Type B pancreatic cell (in vitro differentiated cells): ENCODE measurements around the gene SCGB1D1. TPM values are rescaled to one million over a fixed set of nuclear protein-coding genes. Genes with fewer than 3 reads are reported as not detected.

Experiments
- DNase-seq: peaks from one replicate; pipeline ENCODE4 v3.0.0; 2021; ENCODE audit warnings: mixed read lengths; ENCODE audit not compliant: unreplicated experiment; ENCODE audit errors: extremely low spot score
- H3K27ac Mint-ChIP-seq: 2 replicates; pipeline ENCODE4 v1.8.0; 2021; ENCODE audit warnings: mild to moderate bottlenecking, mixed read lengths
- H3K27me3 Mint-ChIP-seq: 2 replicates; pipeline ENCODE4 v1.8.0; 2021; ENCODE audit warnings: mixed read lengths
- H3K36me3 Mint-ChIP-seq: 2 replicates; pipeline ENCODE4 v1.8.0; 2021; ENCODE audit warnings: mixed read lengths
- H3K4me1 Mint-ChIP-seq: one replicate; pipeline ENCODE4 v1.8.0; 2021; ENCODE audit warnings: mixed read lengths; ENCODE audit not compliant: unreplicated experiment
- H3K4me3 Mint-ChIP-seq: 2 replicates; pipeline ENCODE4 v1.8.0; 2021; ENCODE audit warnings: mild to moderate bottlenecking, mixed read lengths
- H3K9me3 Mint-ChIP-seq: 2 replicates; pipeline ENCODE4 v1.8.0; 2021; ENCODE audit warnings: mixed read lengths
- total RNA-seq: library from RNA; stranded (reverse); gene quantifications from 2 replicates; pipeline ENCODE4 v1.2.1, GENCODE V29; 2021; ENCODE audit warnings: low replicate concordance
- TF ChIP-seq, protein P1 (sequence below): fragments of 200-600 bp; sonication (generic); conservative IDR thresholded peaks from 2 replicates; pipeline ENCODE4 v1.5.0; 2021; ENCODE audit warnings: antibody characterized with exemption, mild to moderate bottlenecking

Gene SCGB1D1
- total RNA-seq, 1 donor from 2014 or later: not detected

DNA sequence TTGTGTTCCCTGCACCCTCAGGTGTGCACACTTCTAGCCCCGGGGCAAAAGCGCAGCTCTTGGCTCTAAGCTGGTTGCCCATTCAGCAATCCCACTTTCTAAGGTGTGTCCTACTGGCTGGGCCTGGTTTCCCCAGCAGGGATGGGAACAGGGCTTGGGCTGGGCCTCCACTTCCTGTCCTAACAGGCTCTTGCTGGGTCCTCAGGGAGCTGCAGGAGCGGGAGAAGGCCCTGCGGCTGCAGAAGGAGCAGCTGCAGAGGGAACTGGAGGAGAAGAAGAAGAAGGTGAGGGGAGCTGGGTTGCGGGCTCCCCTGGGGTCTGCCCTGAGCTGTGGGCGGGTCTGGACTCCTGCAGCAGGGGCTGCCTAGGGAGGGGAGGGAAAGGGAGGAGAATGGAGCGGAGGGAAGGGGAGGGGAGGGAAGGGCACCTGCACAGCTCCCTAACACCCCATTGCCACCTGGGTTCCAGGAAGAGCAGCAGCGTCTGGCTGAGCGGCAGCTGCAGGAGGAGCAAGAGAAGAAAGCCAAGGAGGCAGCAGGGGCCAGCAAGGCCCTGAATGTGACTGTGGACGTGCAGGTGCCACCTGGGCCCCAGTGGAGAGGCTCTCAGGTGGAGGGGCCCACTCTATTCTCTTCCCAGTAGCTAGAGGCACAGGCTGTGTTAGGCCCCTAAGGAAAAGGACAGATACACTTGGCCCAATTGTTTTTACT is 41.6 kb upstream of the SCGB1D1 start:
- H3K27me3 Mint-ChIP-seq: no peaks in the 10 kb centered on the region
- H3K4me1 Mint-ChIP-seq: no peaks in the 10 kb centered on the region
- H3K9me3 Mint-ChIP-seq: no peaks in the 10 kb centered on the region
- H3K27ac Mint-ChIP-seq: no peak overlapping the region
- TF ChIP-seq, protein P1, sequence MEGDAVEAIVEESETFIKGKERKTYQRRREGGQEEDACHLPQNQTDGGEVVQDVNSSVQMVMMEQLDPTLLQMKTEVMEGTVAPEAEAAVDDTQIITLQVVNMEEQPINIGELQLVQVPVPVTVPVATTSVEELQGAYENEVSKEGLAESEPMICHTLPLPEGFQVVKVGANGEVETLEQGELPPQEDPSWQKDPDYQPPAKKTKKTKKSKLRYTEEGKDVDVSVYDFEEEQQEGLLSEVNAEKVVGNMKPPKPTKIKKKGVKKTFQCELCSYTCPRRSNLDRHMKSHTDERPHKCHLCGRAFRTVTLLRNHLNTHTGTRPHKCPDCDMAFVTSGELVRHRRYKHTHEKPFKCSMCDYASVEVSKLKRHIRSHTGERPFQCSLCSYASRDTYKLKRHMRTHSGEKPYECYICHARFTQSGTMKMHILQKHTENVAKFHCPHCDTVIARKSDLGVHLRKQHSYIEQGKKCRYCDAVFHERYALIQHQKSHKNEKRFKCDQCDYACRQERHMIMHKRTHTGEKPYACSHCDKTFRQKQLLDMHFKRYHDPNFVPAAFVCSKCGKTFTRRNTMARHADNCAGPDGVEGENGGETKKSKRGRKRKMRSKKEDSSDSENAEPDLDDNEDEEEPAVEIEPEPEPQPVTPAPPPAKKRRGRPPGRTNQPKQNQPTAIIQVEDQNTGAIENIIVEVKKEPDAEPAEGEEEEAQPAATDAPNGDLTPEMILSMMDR: no peak
- DNase-seq: peak; percentile 45
- H3K4me3 Mint-ChIP-seq: no peak overlapping the region
- H3K36me3 Mint-ChIP-seq: peaks cover 24% of the 10 kb centered on the region

DNA sequence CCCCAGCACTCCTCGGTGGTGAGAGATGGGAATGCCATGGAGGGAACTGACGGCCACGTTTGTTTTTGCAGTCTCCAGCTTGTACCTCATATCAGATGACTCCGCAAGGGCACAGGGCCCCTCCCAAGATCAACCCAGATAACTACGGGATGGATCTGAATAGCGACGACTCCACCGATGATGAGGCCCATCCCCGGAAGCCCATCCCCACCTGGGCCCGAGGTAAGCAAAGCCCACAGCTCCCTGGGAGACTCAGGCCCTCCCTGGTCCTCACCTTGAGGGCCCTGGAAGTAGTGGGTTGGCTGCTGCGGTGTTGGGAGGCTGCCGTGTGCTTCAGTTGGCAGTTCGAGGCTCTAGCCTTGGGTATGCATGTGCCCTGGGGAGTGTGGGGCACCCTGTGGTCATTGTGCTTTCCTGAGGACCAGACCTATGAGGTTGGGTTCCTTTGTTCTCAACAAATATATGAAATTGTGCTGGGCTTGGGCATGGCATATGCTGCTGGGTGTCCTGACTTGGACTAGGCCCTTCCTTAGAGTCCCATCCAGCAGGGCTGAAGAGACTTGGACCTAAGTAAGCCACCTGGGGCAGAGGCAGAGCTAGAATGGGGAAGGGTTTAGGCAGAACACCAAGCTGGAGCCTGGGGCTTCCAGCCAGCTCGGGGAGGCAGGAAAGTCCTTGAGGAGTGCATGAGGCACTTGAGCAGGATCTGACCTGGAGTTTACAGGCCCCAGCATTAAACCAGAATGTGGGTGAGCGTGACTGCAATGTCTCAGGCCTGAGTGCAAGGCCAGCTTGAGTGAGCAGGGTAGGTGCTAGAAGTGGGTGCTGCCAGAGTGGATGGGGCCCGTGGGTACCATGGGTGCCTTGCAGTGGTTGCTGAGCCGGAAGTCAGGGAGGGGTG is 39.8 kb upstream of the SCGB1D1 start:
- H3K36me3 Mint-ChIP-seq: peaks cover 24% of the 10 kb centered on the region
- peak; percentile 48 for DNase-seq
- no peaks in the 10 kb centered on the region for H3K27me3 Mint-ChIP-seq
- no peak overlapping the region for H3K27ac Mint-ChIP-seq
- H3K4me3 Mint-ChIP-seq: no peak overlapping the region
- H3K4me1 Mint-ChIP-seq: no peaks in the 10 kb centered on the region
- H3K9me3 Mint-ChIP-seq: no peaks in the 10 kb centered on the region
- TF ChIP-seq, protein P1: no peak

DNA sequence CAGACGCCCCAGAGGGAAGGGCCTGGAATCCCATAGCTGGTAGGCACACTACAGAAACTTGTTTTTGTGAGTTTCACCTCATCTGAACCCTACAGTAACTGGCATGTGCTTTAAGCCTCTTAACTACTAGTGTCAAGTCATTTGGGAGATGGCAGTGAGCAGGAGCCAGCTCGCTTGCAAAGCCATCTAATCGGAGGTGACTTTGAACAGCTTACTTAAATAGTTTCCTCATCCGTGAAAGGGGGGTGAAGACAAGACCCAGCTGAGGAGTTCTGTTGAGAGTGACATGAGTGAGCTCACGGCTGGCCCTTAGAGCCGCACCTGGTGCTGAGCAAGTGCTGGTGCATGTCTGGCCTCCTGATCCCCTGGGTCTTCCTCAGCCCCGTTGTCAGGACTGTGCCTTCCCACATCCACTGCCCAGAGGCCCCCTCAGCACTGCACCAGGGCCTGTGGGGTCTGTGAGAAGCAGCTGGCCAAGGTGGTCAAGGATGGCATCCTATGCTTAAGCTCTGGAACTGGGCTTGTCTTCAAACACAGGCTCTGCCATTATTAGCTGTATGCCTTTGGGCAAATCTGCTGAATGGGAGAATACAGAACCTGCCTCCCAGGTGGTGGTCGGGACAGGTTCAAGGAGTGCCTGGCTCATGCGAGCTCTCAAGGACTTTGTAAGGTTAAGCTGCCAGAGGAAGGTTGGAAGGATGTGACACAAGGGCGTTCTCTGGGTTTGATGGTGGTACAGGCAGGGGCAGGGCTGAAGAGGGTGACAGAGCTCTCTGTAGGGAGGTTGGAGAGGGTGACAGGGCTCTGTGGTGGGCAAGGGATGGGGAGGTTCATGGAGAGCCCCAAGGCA is 38.9 kb upstream of the SCGB1D1 start:
- Mint-ChIP-seq H3K36me3 (peaks cover 24% of the 10 kb centered on the region), H3K4me1 (no peaks in the 10 kb centered on the region), H3K27me3 (no peaks in the 10 kb centered on the region), H3K4me3 (no peak overlapping the region), H3K27ac (no peak overlapping the region), H3K9me3 (no peaks in the 10 kb centered on the region)
- DNase-seq: peak; percentile 61
- TF ChIP-seq, protein P1: no peak

DNA sequence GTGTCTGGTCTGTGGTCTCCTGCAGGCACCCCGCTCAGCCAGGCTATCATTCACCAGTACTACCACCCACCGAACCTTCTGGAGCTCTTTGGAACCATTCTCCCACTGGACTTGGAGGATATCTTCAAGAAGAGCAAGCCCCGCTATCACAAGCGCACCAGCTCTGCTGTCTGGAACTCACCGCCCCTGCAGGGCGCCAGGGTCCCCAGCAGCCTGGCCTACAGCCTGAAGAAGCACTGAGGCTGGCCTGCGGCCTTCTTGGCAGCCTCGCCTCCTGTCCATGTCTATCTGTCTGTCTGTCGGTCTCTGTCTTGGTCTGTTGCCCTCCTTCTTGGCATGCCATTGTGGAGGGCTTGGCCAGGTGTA is 38.3 kb upstream of the SCGB1D1 start:
- Mint-ChIP-seq H3K9me3 (no peaks in the 10 kb centered on the region), H3K27me3 (no peaks in the 10 kb centered on the region), H3K4me3 (no peak overlapping the region), H3K36me3 (peaks cover 21% of the 10 kb centered on the region), H3K27ac (no peak overlapping the region), H3K4me1 (no peaks in the 10 kb centered on the region)
- peak; percentile 54 for DNase-seq
- TF ChIP-seq, protein P1: no peak

DNA sequence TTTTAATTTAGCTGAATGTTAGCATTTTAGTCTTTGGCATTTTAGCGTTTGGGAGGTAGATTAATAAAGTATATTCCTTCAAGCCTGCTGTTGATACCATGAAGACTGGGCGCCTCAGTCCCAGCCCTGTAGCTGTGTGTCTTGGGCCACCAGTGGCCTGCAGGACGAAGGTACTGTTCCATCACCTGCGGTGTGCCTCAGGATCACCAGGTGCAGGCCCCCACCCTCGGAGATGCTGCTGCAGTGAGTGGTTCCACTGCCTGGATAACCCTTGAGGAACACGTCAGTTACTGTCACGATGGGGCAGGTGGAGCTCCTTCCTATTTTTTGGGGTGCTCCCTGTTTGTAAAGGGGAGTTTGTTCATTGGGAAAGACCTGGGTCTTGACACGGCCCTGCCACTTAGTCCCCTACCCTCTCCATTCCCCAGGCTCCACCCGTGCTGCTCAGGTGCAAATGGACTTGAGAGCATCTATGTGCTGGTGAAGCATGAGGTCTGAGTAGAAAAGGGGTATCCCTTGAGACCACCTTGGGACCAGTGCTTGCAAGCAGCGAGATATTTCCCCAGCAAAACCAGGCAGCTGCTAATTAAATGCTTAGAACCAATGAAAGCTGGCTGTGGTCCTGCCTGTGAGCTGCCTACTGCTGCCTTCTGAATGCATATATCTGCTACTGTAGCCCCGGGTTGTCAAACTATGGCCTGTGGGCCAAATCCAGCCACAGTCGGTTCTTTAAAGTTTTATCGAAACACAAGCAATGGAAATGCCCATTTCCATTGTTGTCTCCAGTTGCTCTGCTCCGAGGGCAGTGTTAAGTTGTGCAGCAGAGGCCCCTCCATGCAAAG is 37.5 kb upstream of the SCGB1D1 start:
- no peak overlapping the region for H3K27ac Mint-ChIP-seq
- peaks cover 21% of the 10 kb centered on the region for H3K36me3 Mint-ChIP-seq
- H3K4me1 Mint-ChIP-seq: no peaks in the 10 kb centered on the region
- no peak overlapping the region for H3K4me3 Mint-ChIP-seq
- TF ChIP-seq, protein P1: no peak
- H3K27me3 Mint-ChIP-seq: no peaks in the 10 kb centered on the region
- H3K9me3 Mint-ChIP-seq: no peaks in the 10 kb centered on the region
- DNase-seq: peak; percentile 54
